Fibroblast of lung (primary cell): ENCODE measurements around the gene CLCC1. TPM values are rescaled to one million over a fixed set of nuclear protein-coding genes. Genes with fewer than 3 reads are reported as not detected.
A peak's percentile ranks its signal among the peaks of the same experiment; 100 is the strongest.

Experiments used
- DNase-seq, 2 donors: peaks; one replicate each; pipeline versions ENCODE4 v3.0.0 to v3.0.0-alpha.2; 2010; ENCODE audit warnings: low read depth in 2 of 2
- H2AFZ ChIP-seq: 2 replicates; pipeline ENCODE4 v1.5.1; 2012; ENCODE audit warnings: low read length, control low read depth, inconsistent platforms
- H3K27ac ChIP-seq: 2 replicates; pipeline ENCODE4 v1.5.1; 2011; ENCODE audit warnings: low read length, control low read depth; ENCODE audit not compliant: insufficient read depth
- H3K27me3 ChIP-seq: 2 replicates; pipeline ENCODE4 v1.5.1; 2011; ENCODE audit warnings: mild to moderate bottlenecking, low read length; ENCODE audit not compliant: control insufficient read depth, insufficient read depth
- H3K36me3 ChIP-seq: 2 replicates; pipeline ENCODE4 v1.5.1; 2011; ENCODE audit warnings: low read length; ENCODE audit not compliant: control insufficient read depth, insufficient read depth
- H3K4me1 ChIP-seq: 2 replicates; pipeline ENCODE4 v1.5.1; 2011; ENCODE audit warnings: low read length; ENCODE audit not compliant: control insufficient read depth, insufficient read depth; ENCODE audit errors: extremely low read depth
- H3K4me2 ChIP-seq: 2 replicates; pipeline ENCODE4 v1.5.1; 2011; ENCODE audit warnings: low read length, control low read depth; ENCODE audit not compliant: insufficient read depth; ENCODE audit errors: extremely low read depth
- H3K4me3 ChIP-seq, 4 experiments: fragments of 200-600 bp in 1 of 4; sonication (generic) in 1 of 4; replicated peaks in 1 of 4; 2 replicates each; pipeline ENCODE4 v1.5.1; 2011 to 2016; ENCODE audit warnings: low read length in 4 of 4, low read depth in 3 of 4, mild to moderate bottlenecking in 3 of 4, control low read depth in 2 of 4, inconsistent platforms in 1 of 4, mixed read lengths in 1 of 4; ENCODE audit not compliant: insufficient read depth in 1 of 4; ENCODE audit errors: control extremely low read depth in 1 of 4
- H3K79me2 ChIP-seq: 2 replicates; pipeline ENCODE4 v1.5.1; 2012; ENCODE audit warnings: mild to moderate bottlenecking, low read length, inconsistent platforms; ENCODE audit not compliant: control insufficient read depth, insufficient read depth
- H3K9ac ChIP-seq: 2 replicates; pipeline ENCODE4 v1.5.1; 2011; ENCODE audit warnings: mild to moderate bottlenecking, low read length, control low read depth; ENCODE audit not compliant: insufficient read depth
- H3K9me3 ChIP-seq: 2 replicates; pipeline ENCODE4 v1.5.1; 2012; ENCODE audit warnings: low read depth, low read length; ENCODE audit not compliant: control insufficient read depth, insufficient read depth
- H4K20me1 ChIP-seq: 2 replicates; pipeline ENCODE4 v1.5.1; 2011; ENCODE audit warnings: low read length; ENCODE audit not compliant: control insufficient read depth, insufficient read depth; ENCODE audit errors: extremely low read depth
- CTCF ChIP-seq, 2 donors: IDR thresholded peaks in 1 of 2; conservative IDR thresholded peaks in 1 of 2; 1 replicate in 1 of 2; 2 replicates in 1 of 2; pipeline ENCODE4 v1.5.1; 2011 to 2012; ENCODE audit warnings: low read length in 2 of 2, control low read depth in 1 of 2, inconsistent platforms in 1 of 2, low read depth in 1 of 2, mild to moderate bottlenecking in 1 of 2
- EZH2 ChIP-seq: IDR thresholded peaks from 2 replicates; pipeline ENCODE4 v1.5.1; 2012; ENCODE audit warnings: low read length, control low read depth, mild to moderate bottlenecking; ENCODE audit errors: missing control alignments
- polyA plus RNA-seq, 2 donors: library from polyadenylated mRNA; depleted of rRNA in 1 of 2; stranded (reverse) in 1 of 2; unstranded in 1 of 2; fragments of >200 nt; gene quantifications; 2 replicates each; pipeline ENCODE4 v1.2.1, GENCODE V29; 2011 to 2012; ENCODE audit warnings: missing spikeins in 1 of 2
- total RNA-seq: library from RNA; depleted of rRNA; stranded (reverse); fragments of >200 nt; gene quantifications from 2 replicates; pipeline ENCODE4 v1.2.1, GENCODE V29; 2014

Gene CLCC1
- total and polyA plus RNA-seq, 2 donors (not counting 1 experiment from before 2014, with no cell fraction given) = 31.0 to 33.1 TPM

- H3K79me2 ChIP-seq = no peaks in the 10 kb centered on the region
- no peaks in the 10 kb centered on the region for H3K27me3 ChIP-seq
- H3K4me1 ChIP-seq = no peaks in the 10 kb centered on the region
- H2AFZ ChIP-seq = no peak overlapping the region
- TF ChIP-seq CTCF (conservative IDR thresholded peaks at IDR 0.05 in 1 of 2, IDR thresholded peaks at IDR 0.05 in 1 of 2; ENCODE audit: low read depth in 1 of 2, low read length in 2 of 2) (no peak), EZH2 (no peak)
- H3K27ac ChIP-seq = no peak overlapping the region
- peaks cover 3% of the 10 kb centered on the region for H3K36me3 ChIP-seq
- no peak for DNase-seq
- H3K9ac ChIP-seq = no peak overlapping the region
- H3K4me3 ChIP-seq = no peak overlapping the region
- H4K20me1 ChIP-seq = no peaks in the 10 kb centered on the region
- no peak overlapping the region for H3K4me2 ChIP-seq
- no peaks in the 10 kb centered on the region for H3K9me3 ChIP-seq
Observed at GRCh38 chr1:108969346-108969745, 6.1 kb upstream of the CLCC1 start.

GRCh38 chr1:108962681-108963051 is 618 bp downstream of the CLCC1 start:
- Histone ChIP-seq H3K4me3 (peak overlapping the region; percentile 72 to 85 (median 78)), H3K27ac (peak overlapping the region; percentile 96), H3K36me3 (no peaks in the 10 kb centered on the region), H3K27me3 (no peaks in the 10 kb centered on the region), H3K4me2 (peak overlapping the region; percentile 88), H3K79me2 (peaks cover 26% of the 10 kb centered on the region), H2AFZ (peak overlapping the region; percentile 80), H4K20me1 (no peaks in the 10 kb centered on the region), H3K4me1 (peaks cover 4% of the 10 kb centered on the region), H3K9me3 (no peaks in the 10 kb centered on the region), H3K9ac (peak overlapping the region; percentile 91)
- TF ChIP-seq EZH2 = no peak
- TF ChIP-seq CTCF (conservative IDR thresholded peaks at IDR 0.05 in 1 of 2, IDR thresholded peaks at IDR 0.05 in 1 of 2; ENCODE audit: low read depth in 1 of 2, low read length in 2 of 2) = no peak
- DNase-seq = peak in 1 of 2 donors; percentile 8

- peaks cover 28% of the 10 kb centered on the region for H3K79me2 ChIP-seq
- H2AFZ ChIP-seq = no peak overlapping the region
Observed at GRCh38 chr1:108961752-108962486, 1.4 kb downstream of the CLCC1 start.

More at GRCh38 chr1:108961752-108962486, 1.4 kb downstream of the CLCC1 start:
- no peak overlapping the region for H3K9ac ChIP-seq
- peak overlapping the region; percentile 72 to 85 (median 78) for H3K4me3 ChIP-seq
- H3K36me3 ChIP-seq = no peaks in the 10 kb centered on the region
- no peaks in the 10 kb centered on the region for H4K20me1 ChIP-seq
- peak overlapping the region; percentile 88 for H3K4me2 ChIP-seq
- no peak for DNase-seq
- no peaks in the 10 kb centered on the region for H3K27me3 ChIP-seq
- H3K4me1 ChIP-seq = peaks cover 4% of the 10 kb centered on the region
- TF ChIP-seq CTCF (conservative IDR thresholded peaks at IDR 0.05 in 1 of 2, IDR thresholded peaks at IDR 0.05 in 1 of 2; ENCODE audit: low read depth in 1 of 2, low read length in 2 of 2) (no peak), EZH2 (no peak)
- H3K27ac ChIP-seq = peak overlapping the region; percentile 96
- no peaks in the 10 kb centered on the region for H3K9me3 ChIP-seq
